Stimulated activated CD8-positive, alpha-beta memory T cell treated with anti-CD3 and anti-CD28 coated beads, Interleukin-12 subunit alpha, Interleukin-12 subunit beta, amount 100 ng/mL, for 24 hours (primary cell): Measurements from ENCODE around the gene ANKRD2.
"Not testable (repeated sequence)": the region's sequence is repeated elsewhere in the genome, so short reads cannot be mapped to it uniquely, and the experiment has no call there.

Experiments
- DNase-seq: peaks from one replicate; pipeline ENCODE4 v3.0.0-alpha.2; 2020; ENCODE audit errors: extremely low read depth

ANKRD2 gene

GRCh38 chr10:97546456-97547270 lies 25.9 kb upstream of the ANKRD2 start:
- no peak for DNase-seq

- DNase-seq, result no peak
Measured at GRCh38 chr10:97547271-97547600, 25.3 kb upstream of the ANKRD2 start.

- DNase-seq, result no peak
Measured at GRCh38 chr10:97547962-97548361, 24.6 kb upstream of the ANKRD2 start.

GRCh38 chr10:97548828-97549455 lies 23.6 kb upstream of the ANKRD2 start:
- no peak for DNase-seq

GRCh38 chr10:97549587-97550322 lies 22.8 kb upstream of the ANKRD2 start:
- DNase-seq, result no peak

GRCh38 chr10:97550336-97551149 lies 22.0 kb upstream of the ANKRD2 start:
- no peak for DNase-seq

- no peak for DNase-seq
Measured at GRCh38 chr10:97551271-97551670, 21.3 kb upstream of the ANKRD2 start.

- no peak for DNase-seq
Measured at GRCh38 chr10:97553575-97554031, 19.0 kb upstream of the ANKRD2 start.

- not testable (repeated sequence) for DNase-seq
Measured at GRCh38 chr10:97554336-97554735, 18.2 kb upstream of the ANKRD2 start.

GRCh38 chr10:97555541-97555940 lies 17.0 kb upstream of the ANKRD2 start:
- not testable (repeated sequence) for DNase-seq

- DNase-seq, result not testable (repeated sequence)
Measured at GRCh38 chr10:97560731-97561381, 11.7 kb upstream of the ANKRD2 start.

- not testable (repeated sequence) for DNase-seq
Measured at GRCh38 chr10:97561386-97562077, 11.0 kb upstream of the ANKRD2 start.

GRCh38 chr10:97562329-97562728 lies 10.2 kb upstream of the ANKRD2 start:
- not testable (repeated sequence) for DNase-seq

GRCh38 chr10:97563337-97563736 lies 9.2 kb upstream of the ANKRD2 start:
- DNase-seq, result no peak

GRCh38 chr10:97564776-97565175 lies 7.8 kb upstream of the ANKRD2 start:
- no peak for DNase-seq

- no peak for DNase-seq
Measured at GRCh38 chr10:97566336-97566996, 6.1 kb upstream of the ANKRD2 start.

GRCh38 chr10:97567891-97568290 lies 4.7 kb upstream of the ANKRD2 start:
- no peak for DNase-seq

GRCh38 chr10:97570146-97570788 lies 2.3 kb upstream of the ANKRD2 start:
- no peak for DNase-seq

- DNase-seq, result no peak
Measured at GRCh38 chr10:97570789-97571471, 1.6 kb upstream of the ANKRD2 start.
